ENCODE data around the gene CAMTA1.

Gene CAMTA1

DNA sequence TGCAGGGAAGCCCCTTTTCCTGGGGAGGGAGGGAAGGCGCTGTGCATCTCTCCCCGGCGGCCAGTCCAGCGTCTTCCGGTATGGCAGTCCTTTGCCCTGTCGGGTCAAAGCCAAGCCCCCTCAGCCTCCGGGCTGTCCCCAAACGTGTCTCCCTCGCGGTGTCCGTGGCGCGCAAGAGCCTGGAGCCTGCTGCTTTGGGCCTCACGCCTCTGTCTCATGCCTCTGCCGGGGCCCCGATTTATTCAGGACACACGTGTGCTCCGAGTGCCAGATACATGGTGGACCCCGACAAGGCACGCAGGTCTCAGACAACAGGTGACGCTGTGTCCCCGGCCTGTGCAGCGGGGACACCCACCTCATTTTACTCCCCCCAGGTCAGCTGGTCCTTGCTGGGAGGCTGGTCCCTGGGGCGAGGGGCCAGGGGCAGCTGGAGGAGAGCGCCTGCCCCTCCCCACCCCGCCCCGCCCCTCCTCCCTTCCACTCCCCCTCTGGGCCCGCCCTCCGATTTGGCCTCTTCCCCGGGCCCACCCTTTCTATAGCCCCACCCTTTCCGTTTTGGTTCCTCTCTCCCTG is 176.7 kb downstream of the CAMTA1 start:
- DNase-seq, result no peak

DNA sequence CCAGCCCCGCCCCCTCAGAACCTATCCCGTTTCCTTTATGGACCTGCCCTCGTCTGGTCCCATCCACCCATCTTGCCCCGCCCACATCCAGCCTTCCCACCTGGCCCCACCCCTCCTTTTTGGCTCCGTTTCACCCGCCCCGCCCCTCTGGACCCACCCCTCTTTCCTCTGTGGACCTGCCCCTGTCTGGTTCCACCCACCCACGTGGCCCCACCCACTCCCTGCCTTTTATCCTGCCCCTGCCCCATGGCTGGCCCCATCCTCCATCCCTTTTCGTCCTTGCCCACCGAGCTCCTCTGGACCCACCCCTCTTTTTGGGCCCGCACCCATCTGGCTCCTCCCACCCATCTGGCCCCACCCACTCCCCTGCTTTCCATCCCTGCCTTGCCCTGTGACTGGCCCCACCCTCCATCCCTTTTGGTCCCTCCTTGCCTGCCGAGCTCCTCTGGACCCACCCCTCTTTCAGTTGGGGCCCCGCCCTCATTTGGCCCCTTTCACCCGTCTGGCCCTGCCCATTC is 177.3 kb downstream of the CAMTA1 start:
- DNase-seq, result peak; percentile 95

DNA sequence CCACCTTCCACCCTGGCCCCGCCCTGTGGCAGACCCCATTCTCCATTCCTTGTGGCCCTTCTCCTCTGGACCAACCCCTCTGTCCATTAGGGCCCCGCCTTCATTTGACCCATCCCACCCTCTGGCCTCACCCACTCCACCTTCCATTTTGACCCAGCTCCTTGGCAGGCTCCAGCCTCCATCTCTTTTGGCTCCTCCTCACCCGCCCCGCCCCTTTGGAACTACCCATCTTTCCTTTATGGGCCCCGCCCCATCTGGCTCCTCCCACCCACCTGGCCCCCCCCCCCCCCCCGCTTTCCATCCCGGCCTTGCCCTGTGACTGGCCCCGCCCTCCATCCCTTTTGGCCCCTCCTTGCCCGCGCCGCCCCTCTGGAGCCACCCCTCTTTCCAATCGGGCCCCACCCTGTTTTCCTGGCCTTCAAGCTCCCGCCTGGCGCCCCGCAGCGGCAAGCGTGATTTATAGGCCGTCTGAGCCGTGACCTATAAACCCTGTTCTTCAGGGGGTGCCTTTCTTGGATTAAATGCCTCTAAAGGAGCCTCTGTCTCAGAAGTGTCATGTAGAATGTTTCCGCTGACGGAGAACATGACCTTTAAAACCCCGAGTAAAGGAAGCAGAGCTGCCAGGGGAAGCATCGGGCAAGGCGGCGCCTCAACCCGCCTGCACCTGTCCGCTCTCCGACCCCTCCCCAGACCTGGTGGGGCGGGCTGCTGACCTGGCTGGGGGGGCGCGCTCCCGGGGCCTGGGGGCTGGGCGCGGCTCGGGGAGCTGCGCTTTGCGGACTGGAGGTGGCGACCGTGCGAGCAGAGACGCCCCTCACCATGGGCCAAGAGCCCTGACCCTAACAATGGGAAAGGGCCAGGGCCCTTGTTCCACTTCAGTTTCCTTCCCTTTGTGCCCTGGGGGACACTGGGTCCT is 178.0 kb downstream of the CAMTA1 start:
- no peak for DNase-seq

DNA sequence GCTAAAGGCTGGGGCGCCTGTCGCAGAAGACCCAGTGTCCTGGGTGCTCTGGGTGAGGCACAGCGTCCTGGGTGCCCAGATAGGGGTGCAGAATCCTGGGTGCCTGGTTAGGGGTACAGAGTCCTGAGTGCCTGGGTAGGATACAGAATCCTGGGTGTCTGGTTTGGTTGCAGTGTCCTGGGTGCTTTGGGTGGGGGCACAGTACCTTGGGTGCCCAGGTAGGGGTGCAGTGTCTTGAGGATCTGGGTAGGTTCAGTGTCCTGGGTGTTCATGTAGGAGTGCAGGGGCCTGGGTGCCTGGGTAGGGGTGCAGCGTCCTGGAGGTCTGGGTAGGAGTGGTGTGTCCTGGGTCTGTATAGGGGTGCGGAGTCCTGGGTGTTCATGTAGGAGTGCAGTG is 178.7 kb downstream of the CAMTA1 start:
- no peak for DNase-seq

DNA sequence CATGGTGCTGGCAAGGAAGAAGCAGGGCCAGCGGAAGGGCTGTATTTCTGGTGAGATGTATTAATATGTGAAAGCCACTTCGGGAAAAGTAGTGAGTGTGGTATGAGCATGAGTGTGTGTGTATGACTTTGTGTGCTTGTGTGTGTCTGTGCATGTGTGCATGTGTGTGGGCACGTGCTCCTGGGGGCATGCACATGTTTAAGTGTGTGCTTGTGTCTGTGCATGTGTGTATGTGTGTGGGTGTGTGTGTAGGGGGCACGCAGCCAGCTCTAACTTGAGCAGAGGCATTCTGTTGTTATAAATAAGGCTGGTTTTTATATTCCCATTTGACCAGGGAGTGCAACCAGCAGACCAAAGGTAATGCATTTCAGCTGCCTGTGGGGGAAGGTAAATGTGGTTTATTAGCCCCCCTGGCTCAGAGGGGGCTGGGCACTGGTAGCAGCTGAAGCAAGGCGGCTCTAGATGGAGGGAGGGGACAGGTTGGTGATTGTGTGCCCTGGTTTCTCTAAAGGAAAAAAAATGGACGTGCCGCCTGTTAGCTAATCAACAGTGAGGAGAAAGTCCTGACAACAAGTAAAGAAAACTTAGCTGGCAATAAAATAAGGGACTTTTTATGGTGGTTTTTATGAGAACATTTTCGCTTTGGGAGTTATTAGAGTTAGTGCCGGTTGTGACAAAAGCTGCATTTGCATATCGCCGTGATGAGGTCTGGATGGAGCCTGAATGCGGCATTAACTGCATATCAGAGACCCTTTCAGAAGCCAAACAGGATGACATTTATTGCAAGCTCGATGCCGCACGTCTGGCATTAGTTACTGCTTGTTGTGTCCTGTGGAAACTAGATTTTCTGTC is 180.1 kb downstream of the CAMTA1 start:
- no peak for DNase-seq

DNA sequence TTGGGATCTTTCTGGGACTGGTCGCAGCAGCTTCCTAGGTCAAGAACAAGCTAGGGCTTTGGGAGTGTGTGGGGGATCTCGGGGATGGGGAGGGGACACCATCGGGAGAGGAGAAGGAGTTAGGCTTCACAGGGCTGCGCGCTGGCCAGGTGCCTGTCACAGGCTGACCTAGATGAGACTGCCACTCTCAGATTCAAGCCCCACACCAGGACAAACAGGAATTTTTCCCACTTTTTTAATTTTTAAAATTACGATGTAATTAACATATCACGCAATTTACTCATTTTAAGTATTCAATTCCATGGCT is 180.6 kb downstream of the CAMTA1 start:
- no peak for DNase-seq

DNA sequence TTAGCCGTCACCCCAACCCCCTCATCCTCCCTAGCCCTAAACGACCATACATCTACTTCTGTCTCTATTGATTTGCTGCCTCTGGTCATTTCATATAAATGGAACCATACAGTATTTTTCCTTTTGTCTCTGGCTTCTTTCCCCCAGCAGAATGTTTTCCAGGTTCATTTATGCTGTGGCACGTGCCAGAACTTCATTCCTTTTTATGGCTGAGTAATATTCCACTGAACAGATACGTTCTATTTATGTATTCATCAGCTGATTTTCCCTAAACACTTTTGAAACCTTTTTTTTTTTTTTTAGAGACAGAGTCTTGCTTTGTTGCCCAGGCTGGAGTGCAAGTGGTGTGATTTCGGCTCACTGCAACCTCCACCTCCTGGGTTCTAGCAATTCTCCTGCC is 181.1 kb downstream of the CAMTA1 start:
- DNase-seq, result no peak

DNA sequence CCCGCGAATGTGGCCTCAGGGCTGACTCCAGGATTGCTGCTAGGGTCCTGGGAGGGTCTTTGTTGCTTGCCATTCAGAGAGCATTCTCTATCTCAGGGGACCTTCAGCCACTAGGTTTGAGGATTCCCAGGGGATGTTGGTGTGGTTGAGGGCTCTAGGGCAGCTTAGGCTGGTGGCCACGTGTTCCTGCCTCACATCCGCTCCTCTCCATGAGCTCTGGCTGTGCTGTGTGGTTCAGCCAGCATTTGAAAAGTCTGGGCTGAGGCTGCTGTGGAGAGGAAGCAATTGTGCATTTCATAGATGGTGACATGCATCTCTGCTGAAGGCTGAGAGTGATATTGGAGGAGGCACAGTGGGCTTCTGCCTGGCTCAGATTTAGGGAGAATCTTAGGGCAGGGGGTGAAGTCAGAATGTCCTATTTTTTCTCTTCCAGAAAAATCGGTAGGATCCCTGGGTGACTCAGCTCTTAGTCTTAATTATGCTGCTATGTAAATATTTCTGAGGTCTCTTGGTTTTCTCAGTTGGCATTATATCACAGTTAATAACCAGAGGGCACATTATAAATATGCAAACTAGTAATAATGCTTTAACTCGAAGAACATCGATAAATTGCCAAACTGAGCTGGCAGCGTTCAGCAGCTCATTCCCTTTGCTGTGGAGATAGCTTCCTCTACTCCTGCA is 182.3 kb downstream of the CAMTA1 start:
- no peak for DNase-seq

DNA sequence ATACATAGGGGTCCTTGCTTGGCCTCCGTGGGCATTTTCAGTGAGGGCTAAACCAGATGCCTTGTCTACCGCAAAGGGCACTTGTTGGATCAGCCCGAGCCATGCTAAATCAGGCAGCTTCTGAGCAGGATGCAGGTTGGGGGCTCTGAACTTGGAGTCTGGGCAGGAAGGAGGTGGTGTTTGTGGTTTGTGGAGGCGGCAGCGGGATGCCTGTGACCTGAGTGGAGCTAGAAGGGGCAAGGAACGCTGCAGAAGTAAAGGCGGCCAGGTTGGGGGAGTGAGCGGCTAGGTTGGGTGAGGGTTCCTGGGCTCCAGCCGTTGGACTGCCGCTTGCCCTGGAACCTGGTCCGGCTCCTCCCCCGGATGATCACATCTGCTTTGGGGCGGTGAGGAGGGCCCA is 183.9 kb downstream of the CAMTA1 start:
- DNase-seq, result no peak

DNA sequence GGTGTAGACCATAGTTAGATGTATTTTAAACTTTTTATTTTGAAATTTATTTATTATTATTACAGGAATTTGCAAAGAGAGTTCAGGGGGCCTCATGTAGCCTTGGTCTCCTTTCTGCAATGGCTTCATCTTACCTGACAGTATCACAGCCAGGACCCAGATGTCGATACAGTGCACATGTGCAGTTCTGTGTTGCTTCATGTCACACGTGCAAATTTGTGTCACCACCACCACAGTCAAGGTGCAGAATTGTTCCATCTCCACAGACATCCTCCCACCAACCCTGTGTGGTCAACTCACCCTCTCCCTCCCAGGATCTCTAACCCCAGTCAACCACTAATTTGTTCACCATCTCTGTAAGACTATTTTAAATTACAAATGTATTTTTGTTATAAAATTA is 184.5 kb downstream of the CAMTA1 start:
- DNase-seq, result no peak

DNA sequence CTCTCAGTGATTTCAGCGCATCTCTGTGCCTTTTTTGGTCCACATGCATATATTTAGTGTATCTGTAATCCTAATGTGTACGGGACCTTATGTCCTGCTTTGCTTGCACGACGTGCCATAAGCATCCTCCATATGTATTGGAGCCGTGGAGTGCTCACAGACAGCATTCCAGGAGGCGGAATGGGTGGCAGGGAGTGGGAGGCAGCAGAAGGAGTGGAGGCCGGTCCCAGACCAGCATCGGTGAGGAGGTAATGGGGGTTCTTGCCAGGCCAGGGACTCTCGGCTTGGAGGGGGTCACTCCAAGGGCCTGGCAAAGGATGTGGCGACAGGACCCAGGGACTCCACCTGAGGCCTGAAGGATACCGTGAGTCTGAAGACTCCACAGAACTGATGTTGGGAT is 185.0 kb downstream of the CAMTA1 start:
- no peak for DNase-seq

DNA sequence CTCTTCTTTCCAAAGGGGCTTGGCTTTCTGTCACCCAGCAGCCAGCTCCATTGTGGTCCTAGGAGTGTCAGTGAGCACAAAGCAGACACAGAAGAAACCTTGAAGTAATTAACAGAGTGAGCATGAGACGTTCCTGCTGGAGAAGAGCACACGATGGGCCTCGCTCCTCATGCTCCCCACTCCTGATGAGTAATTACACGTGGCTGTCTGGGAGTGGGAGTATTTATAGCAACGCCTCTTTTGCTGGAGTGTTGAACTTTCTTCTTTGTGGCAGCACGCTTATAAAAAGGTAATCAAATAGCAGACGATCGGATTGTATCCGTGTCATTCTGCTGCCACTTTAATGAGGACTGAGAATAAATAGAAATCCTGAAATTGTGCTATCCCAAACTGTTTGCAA is 185.8 kb downstream of the CAMTA1 start:
- DNase-seq, result no peak

DNA sequence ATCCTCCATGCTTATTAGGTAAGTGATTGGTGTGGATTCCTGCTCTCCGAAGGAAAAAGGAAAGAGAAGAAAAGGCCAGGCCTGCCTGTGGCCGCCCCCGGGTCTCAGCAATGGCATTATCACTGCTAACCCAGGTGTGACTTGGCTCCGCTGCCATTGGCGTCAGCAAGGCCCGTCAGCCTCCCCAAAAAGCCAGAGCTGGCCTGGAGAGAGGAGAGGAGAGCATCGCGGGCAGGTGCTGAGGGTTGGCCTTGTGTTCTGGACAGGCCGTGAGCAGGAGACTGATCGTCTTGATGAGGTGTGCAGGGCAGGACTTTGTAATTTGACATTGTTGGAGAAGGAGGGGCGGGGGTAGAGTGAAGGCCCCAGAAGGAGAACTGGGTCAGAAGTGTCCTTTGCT is 186.4 kb downstream of the CAMTA1 start:
- DNase-seq, result no peak

DNA sequence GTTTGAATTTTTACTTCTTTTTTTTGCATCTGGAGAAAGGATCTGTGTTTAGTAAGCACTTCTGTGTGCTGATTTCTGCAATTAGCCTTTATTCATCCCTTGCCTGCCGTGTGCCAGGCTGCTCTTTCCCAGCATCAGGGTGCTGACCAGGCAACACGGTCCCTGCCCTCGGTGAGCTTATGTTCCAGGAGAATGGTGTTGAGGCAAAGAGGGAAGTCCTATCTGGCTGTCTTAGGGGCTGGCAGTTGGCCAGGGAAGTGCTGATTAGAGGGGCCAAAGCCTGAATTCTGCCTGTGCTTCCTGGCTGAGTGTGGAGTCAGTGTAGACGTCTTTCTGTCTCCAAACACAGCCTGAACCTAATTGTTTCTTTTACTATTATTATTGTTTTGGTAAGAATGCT is 187.1 kb downstream of the CAMTA1 start:
- DNase-seq, result no peak

DNA sequence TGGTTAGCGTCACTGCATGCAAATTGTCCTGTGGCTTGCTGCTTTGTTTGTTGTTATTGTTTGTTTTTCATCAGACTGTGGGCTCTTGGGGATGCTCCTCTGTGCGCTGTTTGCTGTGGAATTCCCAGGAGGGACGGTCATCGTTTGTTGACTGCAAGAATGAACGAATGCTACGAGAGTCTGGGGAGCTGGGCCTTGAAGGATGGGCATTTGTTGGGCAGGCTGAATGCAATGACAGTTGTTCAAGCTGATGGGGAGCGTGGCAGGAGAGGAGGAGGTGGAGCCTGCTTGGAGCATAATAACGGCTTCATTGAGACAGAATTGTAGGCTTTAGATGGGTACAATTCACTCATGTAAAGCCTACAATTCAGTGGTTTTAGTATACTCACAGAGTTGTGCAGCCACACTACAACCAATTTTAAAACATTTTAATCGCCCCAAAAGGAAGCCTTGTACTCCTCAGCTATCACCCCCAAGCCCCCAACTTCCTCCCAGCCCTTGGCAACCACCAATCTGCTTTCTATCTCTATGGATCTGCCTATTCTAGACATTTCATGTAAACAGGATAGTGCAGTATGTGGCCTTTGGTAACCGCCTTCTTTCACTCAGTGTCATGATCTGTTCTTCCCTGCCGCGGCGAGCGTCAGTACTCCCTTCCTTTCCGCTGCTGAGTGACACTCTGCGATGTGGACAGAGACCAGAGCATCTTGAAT is 190.2 kb downstream of the CAMTA1 start:
- no peak for DNase-seq

DNA sequence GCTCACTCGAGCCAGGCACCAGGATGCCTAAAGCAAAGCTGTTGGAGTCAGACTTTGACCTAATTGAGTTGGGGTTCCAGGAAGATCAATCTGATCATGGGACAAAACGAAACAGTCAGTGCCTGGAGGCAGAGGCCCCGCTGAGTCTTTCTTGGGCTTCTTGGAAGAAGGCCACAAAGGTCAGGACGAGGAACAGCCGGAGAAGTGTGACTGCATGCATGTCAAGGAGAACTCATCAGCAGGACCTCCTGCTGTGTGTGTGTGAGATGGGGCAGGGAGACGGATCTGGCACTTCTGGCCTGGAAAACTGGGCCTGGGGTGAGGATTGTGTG is 190.8 kb downstream of the CAMTA1 start:
- no peak for DNase-seq

DNA sequence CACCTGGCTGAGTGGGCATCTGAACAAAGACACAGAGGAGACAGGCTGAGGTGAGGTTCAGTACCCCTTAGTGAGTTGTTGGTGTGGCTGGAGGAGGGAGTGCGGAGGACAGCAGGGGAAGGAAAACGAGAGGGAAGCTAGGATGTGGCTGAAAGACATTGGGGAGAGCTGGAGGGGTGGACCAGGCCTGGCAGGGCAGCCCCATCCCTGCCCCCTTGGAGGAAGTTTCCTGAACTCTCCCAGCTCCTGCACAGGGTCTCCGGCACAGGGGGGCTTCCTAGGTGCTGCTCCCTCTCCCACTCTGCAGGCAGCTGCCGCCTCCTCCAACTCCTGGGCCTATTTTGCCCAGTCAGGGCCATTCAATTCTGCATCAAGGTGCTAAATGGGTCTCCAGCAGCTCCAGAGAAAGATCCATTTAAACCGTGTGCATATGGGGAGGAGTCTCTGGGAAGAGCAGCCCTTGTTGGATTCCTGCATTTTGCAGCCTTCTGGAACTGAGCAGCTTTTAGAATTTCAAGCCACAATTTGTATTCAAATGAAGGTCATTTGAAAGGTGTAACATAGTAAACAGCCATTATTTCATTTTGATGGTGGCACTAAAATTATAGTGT is 193.9 kb downstream of the CAMTA1 start:
- no peak for DNase-seq

DNA sequence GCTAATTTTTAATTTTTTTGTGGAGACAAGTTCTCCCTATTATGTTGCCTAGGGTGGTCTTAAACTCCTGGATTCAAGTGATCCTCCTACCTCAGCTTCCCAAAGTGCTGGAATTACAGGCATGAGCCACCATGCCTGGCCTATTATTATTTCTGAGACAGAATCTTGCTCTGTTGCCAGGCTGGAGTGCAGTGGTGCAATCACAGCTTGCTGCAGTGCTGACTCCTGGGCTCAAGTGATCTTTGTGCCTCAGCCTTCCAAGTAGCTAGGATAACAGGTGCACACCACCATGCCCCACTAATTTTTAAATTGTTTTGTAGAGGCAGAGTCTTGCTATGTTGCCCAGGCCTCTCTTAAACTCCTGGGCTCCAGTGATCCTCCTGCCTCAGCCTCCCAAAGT is 196.3 kb downstream of the CAMTA1 start:
- DNase-seq, result no peak

DNA sequence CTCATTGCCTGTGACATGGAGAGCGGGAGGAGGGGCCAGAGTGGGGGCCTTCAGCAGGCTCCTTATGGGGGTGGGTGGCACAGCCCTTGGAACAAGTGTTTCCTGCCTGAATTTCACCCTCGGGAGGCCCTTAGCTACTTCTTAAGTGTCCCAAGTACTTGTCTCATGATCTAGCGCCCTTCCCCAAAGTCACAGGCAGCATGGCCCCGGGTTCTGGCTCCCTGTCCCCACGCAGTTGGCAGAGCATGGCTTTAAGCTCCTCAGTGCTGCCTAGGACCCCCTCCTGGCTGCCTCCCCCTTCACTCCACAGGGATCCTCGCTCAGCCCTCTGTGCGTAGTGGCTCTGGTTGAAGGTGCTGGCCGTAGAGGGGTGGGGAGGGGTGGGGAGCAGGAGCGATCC is 197.2 kb downstream of the CAMTA1 start:
- no peak for DNase-seq

DNA sequence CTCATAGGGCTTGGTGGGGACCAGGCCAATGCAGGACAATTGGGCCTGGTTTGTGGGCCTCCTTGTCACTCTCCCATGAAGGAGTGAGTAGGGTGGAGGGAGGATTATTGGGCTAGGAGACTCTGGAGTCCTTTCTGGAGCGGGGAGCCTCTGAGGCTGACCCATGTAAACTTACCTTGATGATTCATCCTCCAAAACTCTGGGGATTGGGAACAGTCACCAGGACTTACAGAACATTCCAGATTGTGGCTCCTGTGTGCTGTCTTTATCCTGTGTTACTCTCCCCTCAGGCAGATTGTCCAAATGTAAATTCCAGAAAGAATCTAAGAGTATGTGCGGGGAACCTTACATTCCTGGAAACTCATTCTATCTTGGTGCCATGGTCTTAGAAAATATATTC is 197.6 kb downstream of the CAMTA1 start:
- DNase-seq, result no peak

DNA sequence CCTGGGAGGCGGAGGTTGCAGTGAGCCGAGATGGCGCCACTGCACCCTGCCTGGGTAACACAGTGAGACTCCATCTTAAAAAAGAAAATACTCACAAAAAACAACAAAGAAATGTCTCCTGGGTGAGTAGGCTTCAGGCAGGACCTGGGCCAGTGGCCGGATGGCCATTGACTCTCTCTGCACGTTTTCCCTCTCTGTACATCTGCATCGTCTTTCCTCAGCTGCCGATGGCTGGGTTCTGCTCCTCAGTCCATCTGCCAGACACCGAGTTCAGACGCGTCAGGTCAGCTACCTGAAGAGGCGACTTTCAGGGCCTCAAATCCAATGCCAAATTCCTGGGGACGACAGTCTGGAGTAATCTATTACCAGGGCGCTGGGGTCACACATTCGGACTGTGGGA is 199.3 kb downstream of the CAMTA1 start:
- DNase-seq, result no peak

DNA sequence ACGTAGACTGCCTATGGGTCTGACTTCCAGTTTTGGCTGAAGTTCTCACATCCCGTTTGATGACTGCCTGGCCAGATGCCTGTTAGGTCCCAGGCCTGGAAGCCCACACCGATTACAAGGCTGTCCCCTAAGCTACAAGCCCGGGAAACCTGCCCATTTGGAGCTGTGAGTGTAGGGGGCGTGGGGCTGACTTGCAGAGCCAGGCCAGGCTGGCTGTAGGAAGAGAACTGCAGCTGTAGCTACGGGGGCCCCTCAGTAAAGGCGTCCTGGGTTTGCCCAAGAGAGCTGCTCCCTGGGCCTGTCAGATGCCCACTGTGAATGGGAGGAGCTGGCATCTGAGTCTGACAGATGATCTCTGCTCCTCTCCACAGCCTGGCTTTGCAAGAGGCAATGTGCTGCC is 199.7 kb downstream of the CAMTA1 start:
- DNase-seq, result no peak
